Measurements from ENCODE around the gene RELL1.

- TF ChIP-seq CTCF (IDR thresholded peaks at IDR 0.05; ENCODE audit: low read depth, low read length, poor library complexity, severe bottlenecking): no peak
- no peak for TF ChIP-seq EZH2phosphoT487 (IDR thresholded peaks at IDR 0.05; ENCODE audit: borderline replicate concordance, low read length)
Measured at GRCh38 chr4:37662861-37663390, 23.2 kb downstream of the RELL1 start.
